GM19035 (cell line): ENCODE data around the gene SUV39H1.
"Not testable (repeated sequence)": the region's sequence is repeated elsewhere in the genome, so short reads cannot be mapped to it uniquely, and the experiment has no call there.

ENCODE experiments used
- ATAC-seq: cut with Tn5 transposase; IDR thresholded peaks from one replicate; pipeline ENCODE4 v1.9.1; 2021; ENCODE audit not compliant: unreplicated experiment

The SUV39H1 gene, protein sequence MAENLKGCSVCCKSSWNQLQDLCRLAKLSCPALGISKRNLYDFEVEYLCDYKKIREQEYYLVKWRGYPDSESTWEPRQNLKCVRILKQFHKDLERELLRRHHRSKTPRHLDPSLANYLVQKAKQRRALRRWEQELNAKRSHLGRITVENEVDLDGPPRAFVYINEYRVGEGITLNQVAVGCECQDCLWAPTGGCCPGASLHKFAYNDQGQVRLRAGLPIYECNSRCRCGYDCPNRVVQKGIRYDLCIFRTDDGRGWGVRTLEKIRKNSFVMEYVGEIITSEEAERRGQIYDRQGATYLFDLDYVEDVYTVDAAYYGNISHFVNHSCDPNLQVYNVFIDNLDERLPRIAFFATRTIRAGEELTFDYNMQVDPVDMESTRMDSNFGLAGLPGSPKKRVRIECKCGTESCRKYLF

GRCh38 chrX:48696301-48696908, at the start of gene SUV39H1:
TSS of gene SUV39H1 (plus strand) at chrX:48696734. CDS start at chrX:48696785, 51 bp downstream.
- ATAC-seq = peak; percentile 90

DNA sequence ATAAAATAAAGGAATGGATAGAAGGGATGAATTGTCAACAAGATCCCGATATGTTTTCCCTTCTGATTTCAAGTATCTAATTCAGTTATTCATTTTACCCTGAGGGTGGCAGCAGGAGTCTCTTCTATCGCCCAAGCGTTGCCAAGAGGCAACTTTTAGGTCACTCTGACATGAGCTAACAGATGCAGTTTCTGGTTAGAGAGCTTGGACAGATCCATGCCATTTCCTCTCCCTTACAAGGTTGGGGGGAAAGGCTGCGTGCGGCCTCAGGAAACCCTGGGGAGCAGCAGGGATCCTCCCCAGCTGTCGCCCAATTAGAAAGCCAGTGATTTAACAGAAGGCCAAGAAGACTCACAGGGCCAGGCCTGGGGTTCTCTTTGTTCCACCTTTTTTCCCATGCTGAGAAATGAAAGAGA, 48.2 kb upstream of the SUV39H1 start:
- no peak for ATAC-seq

DNA sequence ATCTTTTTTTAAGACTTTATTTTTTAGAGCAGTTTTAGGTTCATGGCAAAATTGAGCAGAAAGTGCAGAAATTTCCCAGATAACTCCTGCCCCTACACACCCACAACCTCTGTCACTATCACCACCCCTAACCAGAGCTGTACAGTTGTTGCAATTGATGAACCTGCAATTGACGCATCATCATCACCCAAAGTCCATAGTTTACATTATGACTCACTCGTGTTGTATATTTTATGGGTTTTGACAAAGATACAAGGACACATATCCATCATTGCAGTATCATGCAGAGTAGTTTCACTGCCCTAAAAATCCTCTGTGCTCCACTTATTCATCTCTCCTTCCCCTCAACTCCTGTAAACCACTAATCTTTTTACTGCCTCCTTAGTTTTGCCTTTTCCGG, 47.4 kb upstream of the SUV39H1 start:
- no peak for ATAC-seq

- not testable (repeated sequence) for ATAC-seq
These were observed 44.4 kb upstream of the SUV39H1 start for GRCh38 chrX:48652055-48652579.

- not testable (repeated sequence) for ATAC-seq
These were observed 41.8 kb upstream of the SUV39H1 start for GRCh38 chrX:48654746-48655145.

DNA sequence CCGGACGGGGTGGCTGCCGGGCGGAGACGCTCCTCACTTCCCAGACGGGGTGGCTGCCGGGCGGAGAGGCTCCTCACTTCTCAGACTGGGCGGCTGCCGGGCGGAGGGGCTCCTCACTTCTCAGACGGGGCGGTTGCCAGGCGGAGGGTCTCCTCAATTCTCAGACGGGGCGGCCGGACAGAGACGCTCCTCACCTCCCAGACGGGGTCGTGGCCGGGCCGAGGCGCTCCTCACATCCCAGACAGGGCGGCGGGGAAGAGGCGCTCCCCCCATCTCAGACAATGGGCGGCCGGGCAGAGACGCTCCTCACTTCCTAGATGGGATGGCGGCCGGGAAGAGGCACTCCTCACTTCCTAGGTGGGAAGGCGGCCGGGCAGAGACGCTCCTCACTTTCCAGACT, 36.8 kb upstream of the SUV39H1 start:
- ATAC-seq = not testable (repeated sequence)

- no peak for ATAC-seq
These were observed 33.3 kb upstream of the SUV39H1 start for GRCh38 chrX:48663241-48663640.

DNA sequence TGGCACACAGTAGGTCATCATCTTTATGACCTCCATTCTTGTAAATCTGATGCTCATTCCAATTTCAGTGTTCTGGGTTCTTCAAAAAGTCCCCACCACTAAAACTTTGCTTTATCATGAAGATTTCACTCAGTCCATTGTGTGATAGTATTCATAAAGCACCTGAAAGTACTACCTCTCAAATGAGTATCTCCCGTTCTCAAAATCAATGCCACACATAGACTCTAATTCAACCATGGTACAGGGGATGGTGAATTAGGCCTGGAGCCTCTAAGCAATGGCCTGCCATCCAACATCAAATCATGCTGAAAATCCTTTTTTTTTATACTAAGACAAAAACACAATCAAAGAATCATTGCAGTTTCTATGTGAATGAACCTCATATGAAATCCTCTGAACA, 32.4 kb upstream of the SUV39H1 start:
- ATAC-seq = no peak

DNA sequence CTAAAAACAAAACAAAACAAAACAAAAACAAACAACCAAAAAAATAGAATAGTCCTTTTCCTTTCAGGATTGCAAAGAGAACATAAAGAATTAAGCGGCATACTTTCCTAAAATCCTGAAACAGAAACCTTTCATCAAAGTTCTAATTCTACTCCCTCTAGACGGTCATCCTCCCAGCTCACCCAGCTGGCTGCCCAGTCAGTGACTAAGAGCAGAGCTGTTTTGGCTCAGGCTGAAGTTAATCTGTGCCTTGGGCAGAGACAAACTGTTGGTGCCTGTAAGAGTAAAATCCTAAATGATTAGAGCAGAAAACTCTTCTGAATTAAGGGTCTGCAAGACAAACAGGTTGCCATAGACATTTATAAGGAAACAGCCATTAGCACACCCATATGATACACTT, 30.5 kb upstream of the SUV39H1 start:
- no peak for ATAC-seq

DNA sequence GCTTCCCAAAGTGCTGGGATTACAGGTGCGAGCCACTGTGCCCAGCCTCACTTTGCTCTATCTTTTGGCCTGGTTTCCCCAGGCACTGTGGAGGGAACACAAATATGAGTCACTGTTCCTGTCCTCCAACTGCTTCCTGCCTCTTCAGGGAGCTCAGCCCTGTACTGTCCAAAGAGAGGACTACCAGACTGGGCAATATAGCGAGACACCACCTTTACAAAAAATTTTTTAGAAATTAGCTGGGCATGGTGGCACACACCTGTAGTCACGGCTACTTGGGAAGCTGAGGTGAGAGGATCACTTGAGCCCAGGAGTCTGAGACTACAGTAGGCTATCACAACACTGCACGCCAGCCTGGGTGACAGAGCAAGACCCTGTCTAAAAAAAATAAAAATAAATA, 29.9 kb upstream of the SUV39H1 start:
- no peak for ATAC-seq

GRCh38 chrX:48667509-48667908, 29.0 kb upstream of the SUV39H1 start:
- no peak for ATAC-seq

GRCh38 chrX:48668187-48668586, 28.3 kb upstream of the SUV39H1 start:
- ATAC-seq = not testable (repeated sequence)

GRCh38 chrX:48676106-48676892, 20.2 kb upstream of the SUV39H1 start:
- peak; percentile 90 for ATAC-seq

- ATAC-seq = peak; percentile 19
These were observed 19.7 kb upstream of the SUV39H1 start for GRCh38 chrX:48676893-48677270.

DNA sequence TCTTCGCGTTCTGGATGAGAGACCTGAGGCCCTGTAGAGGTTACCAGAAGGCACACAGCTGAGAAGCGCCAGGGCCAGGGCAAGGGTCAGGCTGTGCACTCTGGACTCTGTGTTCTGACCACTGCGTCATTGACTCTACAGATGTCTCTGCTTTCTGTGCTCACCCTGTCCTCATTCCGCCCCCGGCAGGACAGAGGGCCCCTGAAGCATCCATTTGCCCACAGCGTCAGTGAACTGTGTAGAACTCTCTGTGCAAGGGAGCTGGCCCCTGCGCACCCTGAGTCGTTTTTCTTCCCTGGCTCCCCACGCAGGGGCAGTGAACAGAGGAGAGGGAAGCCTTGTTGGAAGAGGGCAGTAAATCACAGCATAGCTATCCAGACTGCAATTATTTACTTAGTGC, 19.0 kb upstream of the SUV39H1 start:
- ATAC-seq = no peak

GRCh38 chrX:48680467-48680866, 16.1 kb upstream of the SUV39H1 start:
- not testable (repeated sequence) for ATAC-seq

DNA sequence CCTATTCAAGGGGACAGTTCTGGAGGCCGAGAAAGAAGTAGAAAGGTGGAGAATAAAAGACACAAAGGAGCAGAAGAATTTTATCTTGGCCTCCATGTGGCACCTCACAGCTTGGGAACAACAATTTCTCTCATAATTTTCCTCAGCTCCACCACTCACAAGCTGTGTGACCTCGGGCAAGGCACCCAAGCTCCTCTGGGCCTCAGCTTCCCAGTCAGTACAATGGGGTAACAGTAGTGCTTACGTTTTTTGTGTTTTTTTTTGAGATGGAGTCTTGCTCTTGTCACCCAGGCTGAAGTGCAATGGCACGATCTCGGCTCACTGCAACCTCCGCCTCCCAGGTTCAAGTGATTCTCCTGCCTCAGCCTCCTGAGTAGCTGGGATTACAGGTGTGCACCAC, 15.6 kb upstream of the SUV39H1 start:
- ATAC-seq = not testable (repeated sequence)

GRCh38 chrX:48681539-48682183, 14.9 kb upstream of the SUV39H1 start:
- no peak for ATAC-seq

GRCh38 chrX:48682795-48683194, 13.7 kb upstream of the SUV39H1 start:
- not testable (repeated sequence) for ATAC-seq

DNA sequence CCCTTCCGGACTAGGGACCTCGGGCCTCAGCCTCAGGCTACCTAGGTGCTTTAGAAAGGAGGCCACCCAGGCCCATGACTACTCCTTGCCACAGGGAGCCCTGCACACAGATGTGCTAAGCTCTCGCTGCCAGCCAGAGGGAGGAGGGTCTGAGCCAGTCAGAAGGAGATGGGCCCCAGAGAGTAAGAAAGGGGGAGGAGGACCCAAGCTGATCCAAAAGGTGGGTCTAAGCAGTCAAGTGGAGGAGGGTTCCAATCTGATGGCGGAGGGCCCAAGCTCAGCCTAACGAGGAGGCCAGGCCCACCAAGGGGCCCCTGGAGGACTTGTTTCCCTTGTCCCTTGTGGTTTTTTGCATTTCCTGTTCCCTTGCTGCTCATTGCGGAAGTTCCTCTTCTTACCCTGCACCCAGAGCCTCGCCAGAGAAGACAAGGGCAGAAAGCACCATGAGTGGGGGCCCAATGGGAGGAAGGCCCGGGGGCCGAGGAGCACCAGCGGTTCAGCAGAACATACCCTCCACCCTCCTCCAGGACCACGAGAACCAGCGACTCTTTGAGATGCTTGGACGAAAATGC, 13.0 kb upstream of the SUV39H1 start, which contains the start of gene WAS:
Gene WAS, plus strand, starts transcription at position 389 of the 572 bp plus-strand sequence. Its CDS starts 55 bp downstream, at position 444.
- ATAC-seq = no peak
